GM23338 (cell line): ENCODE measurements around the gene SNCA.

Source experiments
- CREB1 ChIP-seq: fragments of 250-450 bp; sonication (Bioruptor Pico); IDR thresholded peaks from 2 replicates; pipeline ENCODE4 v1.5.0; 2020; ENCODE audit warnings: low read depth, mild to moderate bottlenecking, moderate library complexity
- CTCF ChIP-seq, 2 experiments: fragments of 200-600 bp in 1 of 2; sonication (generic) in 1 of 2; conservative IDR thresholded peaks; 2 replicates each; pipeline versions ENCODE4 v1.5.1 to v1.6.1; 2016 to 2017; ENCODE audit warnings: antibody characterized with exemption in 2 of 2, low read depth in 2 of 2, mild to moderate bottlenecking in 2 of 2, moderate library complexity in 1 of 2
- ETS1 ChIP-seq: IDR thresholded peaks from 2 replicates; pipeline ENCODE4 v1.6.1; 2016; ENCODE audit warnings: antibody characterized with exemption
- EZH2 ChIP-seq: fragments of 200-600 bp; sonication (generic); IDR thresholded peaks from one replicate; pipeline ENCODE4 v1.8.0; 2017; ENCODE audit warnings: antibody characterized with exemption, mild to moderate bottlenecking, low read depth; ENCODE audit not compliant: unreplicated experiment
- EZH2phosphoT487 ChIP-seq: fragments of 200-600 bp; sonication (generic); IDR thresholded peaks from one replicate; pipeline ENCODE4 v1.8.1; 2018; ENCODE audit warnings: antibody characterized with exemption; ENCODE audit not compliant: unreplicated experiment
- JUNB ChIP-seq: IDR thresholded peaks from one replicate; pipeline ENCODE4 v1.6.1; 2016; ENCODE audit warnings: antibody characterized with exemption; ENCODE audit not compliant: unreplicated experiment
- POLR2AphosphoS5 ChIP-seq: IDR thresholded peaks from 2 replicates; pipeline ENCODE4 v1.6.1; 2016; ENCODE audit warnings: antibody characterized with exemption, low read depth
- REST ChIP-seq: IDR thresholded peaks from one replicate; pipeline ENCODE4 v1.6.1; 2018; ENCODE audit warnings: antibody characterized with exemption; ENCODE audit not compliant: unreplicated experiment
- ZNF331 ChIP-seq: fragments of 250-450 bp; sonication (Bioruptor Pico); IDR thresholded peaks from 2 replicates; pipeline ENCODE4 v1.5.0; 2020; ENCODE audit warnings: low read depth, mild to moderate bottlenecking, moderate library complexity

- TF ChIP-seq POLR2AphosphoS5 = no peak
- TF ChIP-seq EZH2 = no peak
- TF ChIP-seq CTCF (conservative IDR thresholded peaks at IDR 0.05; ENCODE audit: low read depth in 2 of 2) = no peak
- no peak for TF ChIP-seq REST
- no peak for TF ChIP-seq EZH2phosphoT487
- no peak for TF ChIP-seq ETS1
- TF ChIP-seq CREB1 = no peak
- TF ChIP-seq JUNB = no peak
- TF ChIP-seq ZNF331 = no peak
Measured at GRCh38 chr4:89751416-89751815, 85.5 kb downstream of the SNCA start.
